T-helper 2 cell treated with Interferon-gamma antibody and Interleukin-4, amounts not matched to agents 100 ng/mL and 5 ng/mL, for 36 hours (primary cell): ENCODE data around the gene PPM1H. TPM values are rescaled to one million over a fixed set of nuclear protein-coding genes. Genes with fewer than 3 reads are reported as not detected.

Experiments
- intact Hi-C: fragments of 100-400 bp; cut with micrococcal nuclease; formaldehyde crosslinking; loops from one replicate; pipeline ENCODE4 v1.15.1; 2023
- total RNA-seq: library from RNA; stranded (reverse); gene quantifications from 2 replicates; pipeline ENCODE4 v1.2.3, GENCODE V29; 2022

Gene PPM1H
- total RNA-seq, 1 donor from 2014 or later: 0.11 TPM

DNA sequence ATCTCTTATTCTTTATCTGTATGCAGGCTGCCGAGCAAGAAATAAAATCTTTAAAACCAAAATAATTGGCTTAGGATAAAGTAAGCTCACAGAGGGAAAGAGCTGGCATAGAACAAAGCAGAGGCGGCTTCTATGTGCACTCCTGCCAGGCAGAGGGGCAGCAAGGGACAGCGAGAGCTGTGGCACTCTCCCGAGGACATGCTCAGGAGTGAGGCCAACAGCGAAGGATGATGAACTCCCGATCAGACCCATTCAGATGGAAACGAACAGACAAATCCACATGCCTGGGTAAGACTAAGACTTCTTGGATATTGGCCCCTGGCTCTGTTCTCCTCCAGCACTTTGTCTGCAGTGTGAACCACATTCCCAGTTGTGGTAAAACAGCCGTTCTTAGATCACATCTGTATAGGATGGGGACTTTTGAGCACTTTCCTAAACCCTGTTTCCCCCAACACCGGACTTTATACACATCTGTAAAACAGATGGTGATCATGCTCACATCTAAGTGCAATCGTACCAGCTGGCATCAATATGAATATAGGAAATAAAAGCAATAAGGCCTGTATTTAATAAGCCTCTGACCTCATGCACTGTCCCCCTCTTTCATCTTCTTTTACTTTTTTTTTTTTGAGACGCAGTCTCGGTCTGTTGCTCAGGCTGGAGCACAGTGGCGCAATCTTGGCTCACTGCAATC, 134.1 kb downstream of the PPM1H start:
- intact Hi-C loops: no loop called here

DNA sequence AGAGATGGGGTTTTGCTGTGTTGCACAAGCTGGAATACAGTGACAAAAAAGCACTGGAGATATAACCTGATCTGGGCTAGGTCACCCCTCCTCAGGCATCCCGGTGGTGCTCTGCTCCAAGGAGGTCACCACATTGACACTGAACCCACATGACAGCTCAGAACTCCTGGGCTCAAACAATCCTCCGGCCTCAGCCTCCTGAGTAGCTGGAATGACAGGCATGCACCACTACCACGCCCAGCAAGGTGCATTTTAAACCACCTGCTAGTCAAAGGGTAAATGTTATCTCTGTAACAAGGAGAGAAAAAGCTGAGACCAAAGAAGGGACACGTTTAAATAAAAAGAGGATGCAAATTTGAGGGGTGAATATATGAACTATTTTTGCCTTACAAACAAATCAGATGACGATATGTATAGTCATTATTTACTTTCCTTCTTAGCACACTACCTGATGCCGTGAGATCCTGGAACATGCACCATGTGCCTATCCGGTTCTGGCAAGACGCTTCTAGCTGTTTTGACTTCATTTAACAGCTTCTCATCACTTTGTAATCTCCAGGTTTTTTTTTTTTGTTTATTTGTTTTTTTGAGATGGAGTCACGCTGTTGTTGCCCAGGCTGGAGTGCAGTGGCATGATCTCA, 135.1 kb downstream of the PPM1H start:
- intact Hi-C loops: loop anchor here (1.0 kb wide), 1 partner anchor 362 kb away; no protein-coding TSS in a partner anchor

DNA sequence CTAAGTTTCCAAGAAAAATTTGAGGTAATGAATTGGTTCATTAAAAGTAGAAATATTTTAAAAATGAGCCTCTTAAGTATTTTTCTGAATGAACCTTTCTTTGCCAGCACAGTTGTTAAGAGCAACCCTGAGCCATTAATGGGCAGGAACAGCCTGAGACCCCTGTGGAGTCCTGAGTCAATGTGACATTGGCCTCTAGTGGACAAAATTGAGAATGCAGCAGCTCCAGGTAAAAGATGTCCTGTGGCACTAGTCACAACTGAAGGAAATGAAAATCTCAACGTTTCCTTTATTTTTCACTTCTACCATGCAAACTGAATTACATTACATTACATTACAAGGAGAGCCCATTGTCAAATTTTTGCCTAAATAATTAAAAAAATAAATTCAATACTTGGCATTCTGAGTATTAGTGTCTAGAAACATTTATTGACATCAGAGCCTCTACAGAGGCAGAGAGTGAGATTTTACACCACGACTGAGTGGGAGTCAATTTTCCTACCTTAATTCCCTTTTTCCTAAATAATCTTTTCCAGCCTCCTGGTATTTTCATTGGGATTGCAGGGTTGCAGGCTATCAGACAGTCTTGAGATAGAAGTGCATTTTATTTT, 135.7 kb downstream of the PPM1H start:
- intact Hi-C loops: loop anchor here (1.0 kb wide), 1 partner anchor 361 kb away; no protein-coding TSS in a partner anchor

DNA sequence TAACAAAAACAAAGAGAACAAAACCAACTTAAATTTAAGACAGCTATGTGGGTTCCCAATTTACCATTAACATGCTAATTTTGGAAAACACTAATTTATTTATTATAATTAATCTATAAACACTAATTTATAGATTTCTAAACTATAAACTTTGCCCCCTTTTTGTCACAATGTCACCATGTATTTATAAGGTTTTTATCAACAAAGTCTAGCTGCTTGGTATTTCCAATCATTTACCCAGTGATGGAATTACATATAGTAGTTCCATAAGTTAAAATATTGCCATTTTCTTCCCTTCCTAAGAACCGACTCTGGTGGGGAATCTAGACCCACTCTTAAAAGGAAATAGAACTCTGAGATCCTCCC, 140.7 kb downstream of the PPM1H start:
- intact Hi-C loops: loop anchor here (1.0 kb wide), 3 partner anchors 190 to 356 kb away; no protein-coding TSS in a partner anchor

DNA sequence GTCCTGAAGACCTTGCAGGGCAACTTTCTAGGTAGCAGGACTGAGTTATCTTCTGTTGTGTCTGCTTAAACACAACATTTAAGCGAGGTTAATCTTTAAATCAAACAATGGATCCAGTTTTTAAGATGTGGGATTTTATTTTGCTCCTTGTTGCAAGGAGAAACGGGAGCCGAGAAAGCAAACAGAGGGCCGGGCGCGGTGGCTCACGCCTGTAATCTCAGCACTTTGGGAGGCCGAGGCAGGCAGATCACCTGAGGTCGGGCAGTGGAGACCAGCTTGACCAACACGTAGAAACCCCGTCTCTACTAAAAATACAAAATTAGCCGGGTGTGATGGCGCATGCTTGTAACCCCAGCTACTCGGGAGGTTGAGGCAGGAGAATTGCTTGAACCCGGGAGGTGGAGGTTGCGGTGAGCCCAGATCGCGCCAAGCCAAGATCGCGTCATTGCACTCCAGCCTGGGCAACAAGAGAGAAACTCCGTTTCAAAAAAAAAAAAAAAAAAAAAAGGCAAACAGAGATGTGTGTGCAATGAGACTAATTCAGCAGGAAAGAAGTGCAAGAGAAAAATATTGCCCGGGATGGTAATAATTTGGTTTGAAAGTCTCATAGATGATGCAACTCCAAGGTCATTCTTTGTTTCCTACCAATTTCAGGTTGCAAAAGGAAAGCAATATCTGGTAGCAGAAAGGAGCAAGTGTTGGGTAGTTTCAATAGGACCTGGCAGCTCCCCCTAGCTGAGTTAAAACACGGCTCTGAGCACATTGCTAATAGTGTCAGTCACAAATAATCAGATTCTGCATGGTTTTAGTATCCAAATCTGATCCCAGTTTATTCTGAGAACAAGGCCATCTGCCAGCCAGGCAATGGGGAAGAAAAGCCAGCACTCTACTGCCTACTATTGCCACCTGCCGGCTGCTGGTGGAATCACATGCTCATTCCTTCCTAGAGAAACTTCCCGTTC, 141.4 kb downstream of the PPM1H start:
- intact Hi-C loops: loop anchor here (1.0 kb wide), 3 partner anchors 189 to 355 kb away; no protein-coding TSS in a partner anchor

DNA sequence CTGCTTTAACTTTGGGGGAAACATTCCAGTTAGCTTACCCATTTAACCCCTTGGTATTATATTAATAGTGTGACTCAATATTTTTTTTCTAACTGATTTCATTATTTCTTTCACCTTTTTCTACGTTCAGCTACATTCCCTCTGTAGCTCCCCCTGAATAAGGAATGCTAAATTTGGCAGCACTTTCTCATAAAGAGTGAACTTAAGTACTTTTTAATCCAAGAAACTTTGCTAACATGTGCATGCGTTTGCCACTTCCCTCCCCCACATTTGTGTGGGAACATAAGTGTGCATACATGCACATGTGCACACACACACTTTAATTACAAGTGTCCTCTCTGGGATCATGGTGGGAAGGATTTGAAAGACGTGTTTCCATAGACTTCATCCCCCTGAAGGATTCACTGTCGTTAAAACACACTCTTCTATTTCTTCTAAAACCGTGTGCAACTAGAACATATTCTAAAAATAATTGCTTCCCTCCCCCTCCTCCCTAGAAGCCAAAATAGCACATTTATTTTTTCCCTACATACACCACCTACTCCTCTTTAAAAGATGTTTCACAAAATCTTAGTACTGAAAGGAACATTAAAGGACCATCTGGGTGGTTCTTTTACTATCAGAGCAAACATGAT, 142.6 kb downstream of the PPM1H start:
- intact Hi-C loops: no loop called here

DNA sequence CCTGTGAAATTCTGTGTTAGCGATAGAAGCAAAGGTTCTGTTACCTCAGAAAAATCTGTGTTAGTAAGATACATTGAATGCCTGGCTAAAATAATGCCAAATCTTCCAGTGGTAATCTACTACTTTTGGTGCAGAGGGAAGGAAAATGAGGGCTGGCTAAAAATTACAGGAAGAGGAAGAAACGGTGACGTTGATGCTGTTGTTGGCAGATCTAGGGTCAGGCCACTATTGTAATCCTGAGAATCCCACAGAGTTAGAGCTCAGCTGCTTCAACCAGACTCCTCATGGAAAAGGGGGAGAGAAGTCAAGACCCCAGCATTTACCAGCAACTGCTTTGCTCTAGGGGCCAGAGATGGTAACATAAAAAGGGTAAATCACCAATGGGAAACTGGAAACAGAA, 145.1 kb downstream of the PPM1H start:
- intact Hi-C loops: no loop called here

DNA sequence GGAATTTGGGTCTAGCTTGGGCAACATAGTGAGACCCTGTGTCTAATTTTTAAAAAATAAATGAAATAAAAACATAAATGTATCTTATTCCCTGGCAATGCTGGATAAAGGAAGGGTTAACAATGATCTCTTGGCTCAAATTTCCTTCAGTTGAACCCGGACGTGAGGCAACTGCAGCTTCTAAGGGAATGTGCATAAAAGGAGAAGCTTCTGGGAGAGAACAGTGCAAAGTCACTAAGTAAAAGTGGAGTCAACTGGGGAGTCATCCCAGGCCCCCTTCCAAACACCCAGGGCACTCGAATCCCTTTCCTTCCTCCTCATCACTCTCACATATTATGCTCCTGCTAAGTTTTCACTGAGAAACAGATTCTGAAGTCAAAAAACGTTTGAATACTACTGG, 147.3 kb downstream of the PPM1H start:
- intact Hi-C loops: no loop called here

DNA sequence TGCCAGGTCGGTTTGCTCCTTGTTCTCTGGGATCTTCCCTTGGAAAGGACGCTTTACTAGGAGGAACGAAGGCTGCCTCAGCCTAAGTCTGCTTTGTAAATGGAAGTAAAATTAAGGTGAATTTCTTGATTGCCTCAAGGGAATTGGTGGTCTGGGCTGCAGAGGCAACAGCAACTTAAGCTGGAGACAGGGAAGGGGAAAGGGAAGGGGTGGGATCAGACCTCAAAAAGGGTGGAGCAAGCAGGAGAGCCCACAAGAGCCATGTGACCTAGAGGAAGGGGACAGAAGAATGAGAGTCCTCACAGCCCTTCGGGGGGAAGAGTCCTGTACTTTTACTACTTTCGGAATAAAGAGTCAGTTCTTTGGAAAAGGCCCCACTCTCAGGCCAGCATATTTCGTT, 147.9 kb downstream of the PPM1H start:
- intact Hi-C loops: no loop called here

DNA sequence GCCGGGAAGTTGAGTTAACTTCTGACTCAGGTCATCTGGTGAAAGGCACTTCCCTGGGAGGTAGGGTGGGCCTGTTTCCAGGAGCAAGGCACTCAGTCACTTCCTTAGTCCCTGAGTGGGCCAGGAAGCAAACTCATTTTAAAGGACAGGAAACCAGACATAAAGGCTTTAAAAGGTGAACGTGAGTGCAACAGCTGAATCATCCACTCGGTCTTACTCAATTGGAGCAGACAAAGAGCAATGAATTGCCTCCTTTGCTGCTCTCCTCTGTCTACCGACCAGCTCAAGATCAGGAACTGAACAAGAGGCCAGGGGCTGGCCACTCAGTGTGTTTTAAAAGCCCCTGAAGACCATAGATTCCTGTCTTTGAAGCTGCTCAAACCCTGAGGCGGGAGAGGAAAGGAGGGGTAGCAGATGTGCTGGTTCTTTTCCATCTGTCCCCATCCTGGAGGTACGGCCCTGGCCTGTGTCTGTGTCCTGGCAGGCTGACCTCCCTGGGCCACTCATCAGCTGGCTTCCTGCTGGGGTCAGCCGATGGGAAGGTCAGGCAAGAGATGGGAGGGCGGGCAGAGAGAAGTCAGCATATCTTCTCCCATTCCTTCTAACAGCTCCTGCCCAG, 148.9 kb downstream of the PPM1H start:
- intact Hi-C loops: no loop called here

DNA sequence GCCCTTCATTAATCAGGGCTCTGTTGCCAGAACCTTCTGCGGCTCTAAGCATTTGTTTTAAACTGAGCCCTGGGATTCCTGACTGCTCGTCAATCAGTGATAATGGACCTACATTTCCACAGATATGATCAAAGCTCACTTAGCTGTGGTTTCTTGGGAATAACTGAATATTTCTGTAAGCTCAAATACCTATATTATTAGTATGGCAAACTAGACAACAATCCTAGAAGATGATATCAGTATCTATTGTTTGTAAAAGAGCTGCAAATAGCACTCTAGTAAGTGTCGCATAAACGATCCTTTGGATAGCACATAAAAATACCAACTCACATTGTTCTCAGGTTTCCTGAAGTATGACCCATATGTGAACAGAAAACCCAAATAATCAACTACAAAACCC, 150.4 kb downstream of the PPM1H start:
- intact Hi-C loops: no loop called here

DNA sequence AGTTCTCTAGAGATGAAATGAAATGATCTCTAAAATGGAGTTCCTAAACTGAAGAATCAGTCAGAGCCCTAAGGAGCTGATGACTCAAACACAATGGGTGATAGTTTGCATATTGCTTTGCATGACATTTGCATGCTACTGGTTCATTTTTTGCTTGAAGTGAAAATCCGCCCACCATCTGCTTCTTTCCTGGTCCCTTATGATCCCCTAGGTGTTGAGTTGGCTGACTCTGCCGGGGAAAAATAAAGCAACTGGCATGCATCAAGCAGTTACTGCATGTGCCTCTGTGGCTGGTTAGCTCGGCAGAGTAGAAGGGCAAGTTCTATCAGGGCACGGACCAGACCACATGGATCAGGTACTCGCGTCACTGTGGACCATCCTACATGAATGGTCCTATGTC, 151.1 kb downstream of the PPM1H start:
- intact Hi-C loops: no loop called here

DNA sequence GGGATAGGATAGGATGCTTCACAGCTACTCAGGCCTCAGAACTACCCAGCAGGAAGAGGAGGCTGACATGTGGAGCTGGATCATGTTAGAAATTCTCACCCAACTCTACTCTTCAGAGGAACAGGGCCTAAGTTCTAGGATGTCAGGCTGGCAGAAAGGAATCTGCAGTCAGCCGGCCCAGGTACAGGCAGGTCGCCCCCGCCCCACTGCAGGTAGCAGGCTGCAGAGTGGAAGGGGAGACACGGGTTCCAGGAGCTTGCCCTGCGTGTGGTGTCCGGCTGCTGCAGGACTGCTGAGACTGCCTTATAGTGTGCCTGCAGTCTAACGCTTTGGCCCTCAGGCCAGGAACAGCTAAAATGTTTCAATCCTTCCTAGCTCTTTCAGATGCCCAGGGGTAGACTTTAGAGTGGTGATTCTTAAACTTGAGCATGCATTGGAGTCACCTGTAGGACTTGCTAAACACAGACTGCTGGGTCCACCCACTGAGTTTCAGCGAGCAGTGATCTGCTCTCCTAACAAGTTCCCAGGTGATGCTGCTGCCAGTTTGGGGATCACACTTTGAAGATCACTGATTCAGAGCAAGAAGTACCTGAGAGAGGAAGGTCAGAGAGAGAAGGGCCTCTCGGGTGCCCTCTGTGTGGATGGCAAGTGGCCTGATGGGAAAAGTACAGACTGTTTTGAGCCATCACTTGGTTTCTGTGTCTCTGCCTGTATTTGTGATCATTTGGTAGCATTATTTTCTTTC, 153.6 kb downstream of the PPM1H start:
- intact Hi-C loops: no loop called here

DNA sequence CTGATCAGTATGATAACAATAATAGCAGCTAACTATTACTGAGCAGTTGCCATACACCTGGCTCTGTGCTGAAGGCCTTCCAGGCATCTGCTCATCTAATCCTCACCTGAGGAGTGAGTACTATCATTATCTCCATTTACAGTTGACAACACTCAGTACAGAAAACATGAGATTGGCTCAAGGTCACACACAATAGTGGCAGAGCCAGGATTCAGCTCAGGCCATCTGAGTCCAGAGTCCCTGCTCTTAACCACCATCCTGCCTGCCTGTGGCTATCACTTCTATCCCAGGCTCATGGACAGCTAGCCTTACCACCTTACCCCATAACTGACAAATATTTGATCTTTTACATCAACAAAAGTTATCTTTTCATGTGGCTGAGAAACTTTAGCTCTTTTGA, 155.5 kb downstream of the PPM1H start:
- intact Hi-C loops: no loop called here

DNA sequence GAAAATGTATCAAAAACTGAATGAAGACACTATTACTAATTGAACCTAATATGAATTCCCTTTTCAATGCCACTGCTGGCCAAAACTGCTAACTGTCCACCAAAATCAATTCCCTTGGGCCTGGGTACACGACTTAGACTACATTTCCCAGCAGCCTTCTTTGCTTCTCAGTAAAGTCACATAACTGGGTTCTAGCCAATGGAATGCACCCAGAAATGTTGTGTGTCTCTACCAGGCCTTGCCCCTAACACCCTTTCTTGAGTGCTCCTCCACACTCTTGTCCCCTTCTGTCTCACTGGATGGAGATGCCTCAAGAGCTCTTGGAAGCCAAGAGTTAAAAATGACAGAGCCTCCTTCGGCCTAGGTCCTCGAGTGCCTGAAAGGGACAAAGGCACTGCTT, 156.8 kb downstream of the PPM1H start:
- intact Hi-C loops: no loop called here

DNA sequence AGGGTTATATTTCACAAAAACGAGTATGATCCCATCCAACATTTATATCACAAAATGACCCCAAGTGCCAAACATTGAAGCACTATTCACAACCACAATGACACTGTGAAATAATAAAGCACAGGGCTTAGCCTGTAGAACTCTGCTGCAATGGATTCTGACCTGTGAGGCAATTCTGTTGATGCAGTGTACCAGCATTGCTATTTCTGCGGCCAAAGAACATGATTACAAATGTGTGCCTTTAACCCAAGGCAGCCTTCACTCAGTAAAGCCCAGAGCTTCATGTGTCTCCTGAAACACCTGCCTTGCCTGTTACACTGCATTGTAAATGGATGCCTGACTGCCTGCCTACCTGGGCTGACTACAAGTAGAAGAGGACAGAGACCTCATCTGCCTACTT, 158.0 kb downstream of the PPM1H start:
- intact Hi-C loops: no loop called here

DNA sequence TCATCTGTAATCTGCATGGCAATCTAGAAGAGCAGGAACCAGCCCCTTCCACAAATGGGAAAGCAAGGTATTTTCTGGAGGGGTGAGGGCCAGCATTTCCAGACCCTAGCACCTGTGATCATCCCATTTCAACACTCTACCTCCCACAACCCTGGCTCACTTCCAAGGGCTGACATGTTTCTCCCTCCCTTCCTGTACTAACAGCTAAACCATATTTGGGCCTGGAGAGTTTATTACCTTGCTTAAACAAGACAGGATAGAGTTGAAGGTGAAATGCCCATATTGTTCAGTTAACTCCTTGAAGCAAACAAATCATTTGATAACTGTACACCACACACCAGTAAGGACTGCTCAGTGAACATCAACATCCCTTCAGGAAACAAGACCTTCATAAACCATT, 158.4 kb downstream of the PPM1H start:
- intact Hi-C loops: no loop called here

DNA sequence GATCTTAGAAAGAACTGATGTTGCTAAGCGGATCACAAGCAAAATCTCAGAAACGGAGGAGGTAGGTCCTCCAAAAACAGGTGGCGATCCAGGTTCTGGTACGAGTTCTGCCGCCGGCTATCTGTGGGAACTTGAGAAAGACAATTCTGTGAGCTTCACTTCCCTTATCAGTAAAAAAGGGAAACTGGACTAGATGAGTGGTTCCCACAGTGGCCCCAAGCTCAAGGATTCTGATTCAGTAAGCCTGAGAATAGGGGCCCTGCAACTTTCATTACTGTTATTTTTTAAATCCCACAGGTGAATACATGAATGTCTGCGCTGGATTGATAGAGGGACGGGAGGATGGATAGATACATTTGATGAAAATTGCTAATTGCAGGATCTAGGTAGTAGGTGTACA, 160.2 kb downstream of the PPM1H start:
- intact Hi-C loops: no loop called here

DNA sequence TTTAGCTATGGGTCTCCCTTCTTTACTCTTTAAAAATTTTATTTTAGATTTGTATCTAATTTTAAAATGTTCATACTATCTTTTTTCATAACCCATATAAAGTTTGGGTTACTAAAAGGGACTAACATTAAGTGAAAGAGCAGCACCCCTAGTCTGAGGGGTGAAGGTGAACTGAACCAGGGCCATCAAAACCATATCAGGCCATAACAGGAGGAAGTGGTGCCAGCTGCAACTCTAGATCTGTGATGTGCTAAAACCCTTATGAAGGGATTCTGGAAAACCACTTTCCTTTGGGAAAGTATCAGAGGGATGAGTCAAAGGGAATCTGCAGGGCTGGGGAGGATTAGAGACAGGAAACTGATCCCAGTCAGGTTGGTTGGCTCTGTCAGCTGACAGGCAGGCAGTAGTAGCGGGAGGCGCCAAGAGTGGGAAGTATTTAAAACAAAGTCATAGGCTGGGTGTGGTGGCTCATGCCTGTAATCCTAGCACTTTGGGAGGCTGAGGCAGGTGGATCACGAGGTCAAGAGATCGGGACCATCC, 162.5 kb downstream of the PPM1H start:
- intact Hi-C loops: no loop called here

DNA sequence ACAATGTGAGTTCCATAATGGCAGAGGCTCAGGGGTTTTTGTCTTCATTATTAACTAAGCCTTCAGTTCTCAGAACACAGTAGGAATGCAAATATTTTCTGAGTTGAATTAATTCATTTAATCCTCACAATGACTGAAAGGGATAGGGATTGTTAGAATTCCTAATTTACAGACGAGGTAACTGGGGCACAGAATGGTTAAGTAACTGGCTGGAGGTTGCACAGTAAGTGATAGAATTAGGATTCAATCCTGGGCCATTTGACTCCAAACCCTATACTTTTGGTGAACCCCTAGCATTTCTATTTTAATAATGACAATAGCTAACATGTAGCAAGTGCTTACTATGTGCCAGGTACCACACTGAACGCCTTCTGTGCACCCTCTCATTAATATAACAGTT, 163.1 kb downstream of the PPM1H start:
- intact Hi-C loops: no loop called here
